HG02588 (cell line): ENCODE results near the gene SFMBT1.

Experiments used
- ATAC-seq: cut with Tn5 transposase; IDR thresholded peaks from one replicate; pipeline ENCODE4 v1.9.1; 2021; ENCODE audit warnings: mild to moderate bottlenecking, moderate library complexity; ENCODE audit not compliant: unreplicated experiment

SFMBT1 gene

DNA sequence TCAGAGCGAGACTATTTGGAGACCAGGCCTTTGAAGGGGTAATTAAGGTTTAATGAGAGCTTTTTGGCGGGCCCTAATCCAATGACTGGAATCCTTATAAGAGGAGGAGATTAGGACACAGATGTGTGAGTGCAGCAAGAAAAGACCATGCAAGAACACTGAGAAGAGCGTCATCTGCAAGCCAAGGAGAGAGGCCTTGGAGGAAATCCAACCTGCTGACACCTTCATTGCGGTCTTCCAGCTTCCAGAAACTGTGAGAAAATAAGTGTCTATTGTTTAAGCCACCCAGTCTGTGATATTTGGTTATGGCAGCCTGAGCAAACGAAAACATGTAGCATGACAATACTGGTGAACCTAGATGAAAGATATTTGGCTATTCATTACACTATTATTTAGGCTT is 188.0 kb downstream of the SFMBT1 start:
- no peak for ATAC-seq

DNA sequence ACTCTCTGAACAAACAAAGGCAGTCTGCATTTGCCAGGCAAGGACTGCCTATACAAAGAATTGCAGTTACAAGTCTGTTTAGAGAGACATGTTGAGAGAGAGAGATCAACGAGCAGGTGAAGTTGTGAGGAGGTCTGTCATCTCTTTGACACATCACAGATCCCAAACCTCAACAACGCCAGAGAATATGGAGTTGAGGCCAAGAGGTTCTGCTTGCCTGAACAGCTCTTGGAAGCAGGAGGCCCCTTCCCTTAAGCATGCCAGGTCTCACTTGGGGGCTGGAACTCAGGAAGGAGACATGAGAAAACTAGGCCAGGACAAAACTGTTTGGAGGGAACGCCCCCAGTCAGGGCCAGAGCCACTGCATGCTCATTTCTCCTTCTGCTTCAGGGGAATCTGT is 188.7 kb downstream of the SFMBT1 start:
- no peak for ATAC-seq

DNA sequence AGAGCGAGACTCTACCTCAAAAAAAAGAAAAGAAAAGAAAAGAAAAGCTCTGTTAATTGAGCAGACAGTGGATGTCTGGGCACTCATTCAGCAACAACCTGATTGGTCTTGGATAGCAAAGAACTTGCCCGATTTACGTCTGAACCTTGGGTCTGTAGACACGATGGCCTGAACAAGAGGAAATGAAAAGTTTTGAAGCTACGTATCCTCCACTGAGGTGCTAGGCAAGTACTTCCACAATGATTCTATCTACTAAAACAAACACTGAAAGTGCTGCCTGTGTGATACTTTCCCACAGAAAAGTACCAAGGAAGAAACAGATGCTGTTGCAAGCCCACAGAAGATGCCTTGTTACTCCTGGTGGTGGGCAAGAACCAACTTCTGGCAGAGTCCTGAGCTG is 189.2 kb downstream of the SFMBT1 start:
- ATAC-seq = no peak

DNA sequence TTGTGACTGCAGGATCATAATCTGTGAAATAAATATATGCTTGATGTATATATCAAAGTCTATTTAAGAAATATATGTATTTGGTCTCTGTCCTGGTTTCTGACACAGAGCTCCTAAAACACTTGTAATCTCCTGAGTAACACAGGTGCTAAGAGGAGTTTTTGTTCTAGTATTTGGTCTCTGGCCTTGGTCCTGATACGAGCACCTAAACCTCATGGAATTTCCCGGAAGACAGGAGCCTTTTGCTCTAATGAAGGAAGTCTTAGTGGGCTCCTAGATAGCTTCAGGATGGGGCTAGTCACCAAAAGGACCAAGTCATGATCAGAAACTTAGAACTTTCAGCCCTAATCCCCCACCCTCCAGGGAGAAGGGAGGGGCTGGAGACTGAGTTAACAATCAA is 191.9 kb downstream of the SFMBT1 start:
- no peak for ATAC-seq
